Natural killer cell (primary cell): Measurements from ENCODE around the gene HK2. TPM values are rescaled to one million over a fixed set of nuclear protein-coding genes. Genes with fewer than 3 reads are reported as not detected.

Experiments
- ATAC-seq, 3 donors: fragments of 150-1000 bp in 2 of 3; fragments of 200-7000 bp in 1 of 3; cut with Tn5 transposase; 1 replicate in 1 of 3; 2 replicates in 2 of 3; pipeline ENCODE4 v1.10.0; 2021; ENCODE audit warnings: mild to moderate bottlenecking in 2 of 3, moderate library complexity in 2 of 3
- DNase-seq, 2 donors: peaks; one replicate each; pipeline versions ENCODE4 v3.0.0 to v3.0.0-alpha.2; 2013 to 2021; ENCODE audit warnings: mixed read lengths in 1 of 2
- H3K27ac ChIP-seq: one replicate; pipeline ENCODE4 v1.5.1; 2013; ENCODE audit warnings: mild to moderate bottlenecking, low read length
- H3K27me3 ChIP-seq: one replicate; pipeline ENCODE4 v1.6.1; 2013; ENCODE audit warnings: low read length; ENCODE audit not compliant: control insufficient read depth, insufficient read depth
- H3K36me3 ChIP-seq: one replicate; pipeline ENCODE4 v1.6.1; 2013; ENCODE audit warnings: low read length; ENCODE audit not compliant: control insufficient read depth, insufficient read depth
- H3K4me1 ChIP-seq: one replicate; pipeline ENCODE4 v1.6.1; 2013; ENCODE audit warnings: low read length; ENCODE audit not compliant: control insufficient read depth, insufficient read depth
- H3K4me3 ChIP-seq: one replicate; pipeline ENCODE4 v1.5.1; 2013; ENCODE audit warnings: low read length
- H3K9me3 ChIP-seq: one replicate; pipeline ENCODE4 v1.6.1; 2013; ENCODE audit warnings: low read length; ENCODE audit not compliant: control insufficient read depth, insufficient read depth
- H3K27ac Mint-ChIP-seq, 2 donors: one replicate each; pipeline ENCODE4 v1.8.0; 2022; ENCODE audit warnings: mild to moderate bottlenecking in 2 of 2, mixed read lengths in 2 of 2, moderate library complexity in 1 of 2
- H3K27me3 Mint-ChIP-seq, 2 donors: one replicate each; pipeline ENCODE4 v1.8.0; 2022; ENCODE audit warnings: low read depth in 2 of 2, mixed read lengths in 2 of 2
- H3K36me3 Mint-ChIP-seq: one replicate; pipeline ENCODE4 v1.8.0; 2022; ENCODE audit warnings: mixed read lengths
- H3K4me1 Mint-ChIP-seq, 2 donors: one replicate each; pipeline ENCODE4 v1.8.0; 2022; ENCODE audit warnings: mixed read lengths in 2 of 2
- H3K4me3 Mint-ChIP-seq: one replicate; pipeline ENCODE4 v1.8.0; 2022; ENCODE audit warnings: mild to moderate bottlenecking, moderate library complexity, mixed read lengths
- H3K9me3 Mint-ChIP-seq, 2 donors: one replicate each; pipeline ENCODE4 v1.8.0; 2022; ENCODE audit warnings: mixed read lengths in 2 of 2
- CTCF ChIP-seq: fragments of 200-600 bp; IDR thresholded peaks from one replicate; pipeline ENCODE4 v1.8.0; 2022; ENCODE audit warnings: antibody characterized with exemption
- WGBS: methylation state at CpG from one replicate; pipeline ENCODE4 v1.1.7; 2013; ENCODE audit warnings: missing lambda C conversion rate; ENCODE audit not compliant: insufficient coverage; 5-methylcytosine and 5-hydroxymethylcytosine counted together
- intact Hi-C: fragments of 100-400 bp; cut with micrococcal nuclease; formaldehyde crosslinking; loops from one replicate; pipeline ENCODE4 v1.14.2; 2022
- total RNA-seq, 4 donors: library from RNA; stranded (reverse); fragments of 120-200 nt in 1 of 4; gene quantifications; one replicate each; pipeline versions ENCODE4 v1.2.3 to v1.2.4, GENCODE V29; 2013 to 2022

Gene HK2
- total RNA-seq, 3 donors from 2014 or later (not counting 1 experiment from before 2014, with no cell fraction given) = 1.6 to 9.4 (median 3.5) TPM

- Histone ChIP-seq H3K36me3 (no peaks in the 10 kb centered on the region), H3K4me1 (no peaks in the 10 kb centered on the region), H3K9me3 (no peaks in the 10 kb centered on the region), H3K4me3 (no peak overlapping the region), H3K27ac (no peak overlapping the region), H3K27me3 (no peaks in the 10 kb centered on the region)
- H3K27ac Mint-ChIP-seq = no peak overlapping the region
- WGBS = 92% methylated on average over 2 of the region's 2 CpGs
- no peaks in the 10 kb centered on the region for H3K9me3 Mint-ChIP-seq
- ATAC-seq (no peak), DNase-seq (no peak)
- no peak overlapping the region for H3K4me3 Mint-ChIP-seq
- H3K36me3 Mint-ChIP-seq = no peaks in the 10 kb centered on the region
- no peaks in the 10 kb centered on the region for H3K4me1 Mint-ChIP-seq
- intact Hi-C loops = no loop called here
- TF ChIP-seq CTCF = no peak
- H3K27me3 Mint-ChIP-seq = peaks cover 17 to 26% of the 10 kb centered on the region in 2 donors
These were observed 19.8 kb upstream of the HK2 start for GRCh38 chr2:74814102-74814501.

GRCh38 chr2:74815941-74816340 is 18.0 kb upstream of the HK2 start:
- H3K4me1 ChIP-seq = no peaks in the 10 kb centered on the region
- H3K4me3 ChIP-seq = no peak overlapping the region
- Mint-ChIP-seq H3K4me1 (no peaks in the 10 kb centered on the region), H3K9me3 (no peaks in the 10 kb centered on the region), H3K27ac (no peak overlapping the region), H3K36me3 (no peaks in the 10 kb centered on the region), H3K4me3 (no peak overlapping the region), H3K27me3 (peaks cover 11 to 26% of the 10 kb centered on the region in 2 donors)
- DNase-seq = no peak
- no peak overlapping the region for H3K27ac ChIP-seq
- no peak for ATAC-seq
- intact Hi-C loops = no loop called here
- TF ChIP-seq CTCF = no peak
- 69% methylated on average over 1 of the region's 1 CpG for WGBS
- H3K36me3 ChIP-seq = no peaks in the 10 kb centered on the region
- H3K27me3 ChIP-seq = no peaks in the 10 kb centered on the region
- H3K9me3 ChIP-seq = no peaks in the 10 kb centered on the region

- Histone ChIP-seq H3K36me3 (no peaks in the 10 kb centered on the region), H3K27ac (peak overlapping the region; percentile 10), H3K9me3 (no peaks in the 10 kb centered on the region), H3K27me3 (no peaks in the 10 kb centered on the region), H3K4me1 (no peaks in the 10 kb centered on the region), H3K4me3 (no peak overlapping the region)
- 14% methylated on average over 7 of the region's 7 CpGs for WGBS
- no peak overlapping the region for H3K27ac Mint-ChIP-seq
- no peak for TF ChIP-seq CTCF
- H3K4me3 Mint-ChIP-seq = no peak overlapping the region
- no peaks in the 10 kb centered on the region for H3K4me1 Mint-ChIP-seq
- no peaks in the 10 kb centered on the region for H3K36me3 Mint-ChIP-seq
- ATAC-seq (peak in 1 of 3 donors; percentile 43), DNase-seq (no peak)
- intact Hi-C loops = no loop called here
- no peaks in the 10 kb centered on the region for H3K9me3 Mint-ChIP-seq
- H3K27me3 Mint-ChIP-seq = peaks cover 6 to 26% of the 10 kb centered on the region in 2 donors
These were observed 17.2 kb upstream of the HK2 start for GRCh38 chr2:74816540-74817303.

GRCh38 chr2:74817304-74817675 is 16.6 kb upstream of the HK2 start:
- no peak overlapping the region for H3K4me3 Mint-ChIP-seq
- H3K27me3 Mint-ChIP-seq = peaks cover 6 to 27% of the 10 kb centered on the region in 2 donors
- intact Hi-C loops = no loop called here
- Histone ChIP-seq H3K9me3 (no peaks in the 10 kb centered on the region), H3K27ac (no peak overlapping the region), H3K27me3 (no peaks in the 10 kb centered on the region), H3K36me3 (no peaks in the 10 kb centered on the region), H3K4me1 (no peaks in the 10 kb centered on the region), H3K4me3 (no peak overlapping the region)
- ATAC-seq (peak in 1 of 3 donors; percentile 41), DNase-seq (no peak)
- H3K36me3 Mint-ChIP-seq = no peaks in the 10 kb centered on the region
- H3K27ac Mint-ChIP-seq = no peak overlapping the region
- no peak for TF ChIP-seq CTCF
- no peaks in the 10 kb centered on the region for H3K4me1 Mint-ChIP-seq
- WGBS = 38% methylated on average over 1 of the region's 1 CpG
- H3K9me3 Mint-ChIP-seq = no peaks in the 10 kb centered on the region
